Cardiac ventricle fibroblast (primary cell): ENCODE results near the gene NOX3. TPM values are rescaled to one million over a fixed set of nuclear protein-coding genes. Genes with fewer than 3 reads are reported as not detected.

Experiments used
- total RNA-seq: library from RNA; depleted of rRNA; stranded (reverse); fragments of >200 nt; gene quantifications from 2 replicates; pipeline ENCODE4 v1.2.3, GENCODE V29; 2015

Gene NOX3
- total RNA-seq, result not detected in 2 replicates

DNA sequence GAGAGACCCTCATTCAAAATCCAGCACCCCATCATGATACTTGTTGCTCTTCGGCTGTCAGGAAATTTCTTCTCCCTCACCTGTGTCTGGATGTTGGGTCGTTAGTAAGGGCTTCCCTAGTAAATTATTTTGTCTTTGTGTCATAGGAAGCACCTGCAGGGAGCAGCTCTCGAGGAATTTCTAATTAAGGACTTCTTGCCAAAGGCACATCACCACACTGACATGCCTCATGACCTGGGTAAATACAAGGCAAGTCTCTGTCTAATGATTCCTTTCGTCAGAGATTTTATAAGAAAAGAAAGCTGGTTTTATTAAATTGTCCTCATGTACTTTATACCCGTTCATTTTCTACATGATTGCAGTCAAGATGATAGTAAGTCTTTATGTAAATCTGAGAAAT, at the start of gene NOX3:
NOX3 (minus strand) TSS at position 74 of the 400 bp plus-strand sequence; CDS start at position 35, 39 bp downstream.

Other genes with a start within 250 kb of the NOX3 start
- gene CLDN20, start 191.8 kb downstream of the NOX3 start, total RNA-seq, result not detected in 2 replicates
- gene TFB1M, start 141.4 kb downstream of the NOX3 start, total RNA-seq, result 5.7 and 9.0 TPM in 2 replicates